NCI-H128 (cell line): ENCODE measurements around the gene DLGAP3.
"Not testable (repeated sequence)": the region's sequence is repeated elsewhere in the genome, so short reads cannot be mapped to it uniquely, and the experiment has no call there.

Experiments
- DNase-seq: peaks from one replicate; lab custom pipeline; 2025; ENCODE audit not compliant: unreplicated experiment; lab: John Stamatoyannopoulos, UW

The DLGAP3 gene

GRCh38 chr1:34842073-34842472, 87.4 kb downstream of the DLGAP3 start:
- no peak for DNase-seq

- no peak for DNase-seq
Measured at GRCh38 chr1:34840426-34840825, 89.0 kb downstream of the DLGAP3 start.

DNA sequence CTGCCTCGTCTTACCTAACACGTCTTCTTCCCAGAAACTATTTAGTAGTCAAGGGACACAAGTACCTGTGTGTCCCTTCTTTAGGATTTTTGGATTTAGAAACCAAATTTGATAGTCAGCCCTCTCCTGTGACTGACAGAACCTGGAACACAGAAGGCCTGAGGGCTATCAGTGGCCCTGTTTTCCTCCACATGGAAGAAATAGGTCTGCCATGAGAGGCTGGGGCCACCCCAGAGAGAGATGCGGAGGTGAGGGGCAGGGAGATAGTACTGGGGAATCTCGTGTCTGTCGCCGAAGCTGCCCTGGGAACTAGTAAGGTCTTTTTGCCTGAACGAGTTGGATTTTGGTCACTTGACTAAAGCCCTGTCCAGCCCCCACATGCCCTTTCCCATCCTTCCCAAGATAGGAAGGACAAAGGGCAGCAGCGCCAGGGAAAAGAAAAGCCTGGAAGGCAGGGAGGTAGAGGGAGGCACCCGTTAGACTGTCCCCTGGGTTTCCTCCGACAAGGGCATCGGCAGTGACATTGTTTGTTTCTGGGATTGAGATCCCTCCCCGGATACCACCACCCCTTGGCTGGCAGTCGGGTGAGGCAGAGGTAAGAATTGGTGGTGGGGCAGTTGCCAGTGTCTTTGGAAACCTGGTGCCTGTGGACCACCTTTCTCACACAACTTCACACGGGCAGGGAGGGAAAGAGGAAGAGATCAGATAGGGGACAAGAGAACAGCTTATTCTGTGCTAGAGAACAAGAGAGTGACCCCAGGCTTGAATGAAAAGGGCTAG, 89.7 kb downstream of the DLGAP3 start:
- no peak for DNase-seq

- no peak for DNase-seq
Measured at GRCh38 chr1:34833711-34834110, 95.7 kb downstream of the DLGAP3 start.

- no peak for DNase-seq
Measured at GRCh38 chr1:34831721-34832246, 97.7 kb downstream of the DLGAP3 start.

DNA sequence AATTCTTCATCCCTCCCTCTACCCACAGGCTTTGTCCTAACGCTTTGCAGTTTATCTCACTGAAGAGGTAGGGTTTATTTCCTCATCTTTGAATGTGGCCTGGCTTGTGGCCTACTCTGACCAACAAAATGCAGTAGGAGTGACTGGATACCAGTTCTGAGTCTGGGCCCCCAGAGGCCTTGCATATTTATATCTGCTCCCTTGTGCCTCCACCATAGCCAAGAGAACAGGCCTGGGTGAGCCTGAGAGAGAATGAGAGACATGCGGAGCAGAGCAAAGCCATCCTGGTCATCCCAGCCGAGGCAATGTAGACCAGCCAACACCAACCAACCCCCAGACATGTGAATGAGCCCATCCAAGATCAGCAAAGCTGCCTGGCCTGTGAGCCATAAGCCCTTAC, 100.2 kb downstream of the DLGAP3 start:
- no peak for DNase-seq

- DNase-seq = no peak
Measured at GRCh38 chr1:34828611-34829010, 100.8 kb downstream of the DLGAP3 start.

DNA sequence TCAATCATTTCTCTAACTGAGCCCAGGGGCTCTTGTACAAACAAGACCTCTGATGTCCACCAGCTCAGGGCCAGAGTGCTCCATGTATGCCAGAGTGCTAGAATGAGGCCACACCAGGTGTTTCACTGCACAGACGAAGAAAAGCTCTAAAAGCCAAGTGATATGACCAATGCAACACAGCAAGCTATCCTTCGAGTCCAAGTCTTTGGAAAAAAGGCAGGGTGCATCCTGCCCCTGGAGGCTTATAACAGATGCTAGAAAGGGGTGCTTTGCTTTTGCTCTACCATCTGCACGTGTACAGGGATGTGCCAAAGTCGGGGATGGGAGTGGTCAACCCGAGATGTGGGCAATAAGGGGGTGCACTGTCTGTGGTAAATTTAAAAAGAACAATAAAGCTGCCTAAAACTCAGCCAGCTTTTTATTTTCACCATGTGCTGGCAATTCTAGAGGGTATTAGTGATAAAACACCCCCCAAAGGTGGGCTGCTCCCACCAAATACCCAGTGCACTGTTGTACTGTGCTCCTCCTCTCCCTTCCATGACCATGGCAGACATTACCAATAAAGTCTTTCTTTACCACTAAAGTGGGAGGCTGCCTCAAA, 102.0 kb downstream of the DLGAP3 start:
- DNase-seq = no peak

- DNase-seq = no peak
Measured at GRCh38 chr1:34825455-34826091, 103.9 kb downstream of the DLGAP3 start.

DNA sequence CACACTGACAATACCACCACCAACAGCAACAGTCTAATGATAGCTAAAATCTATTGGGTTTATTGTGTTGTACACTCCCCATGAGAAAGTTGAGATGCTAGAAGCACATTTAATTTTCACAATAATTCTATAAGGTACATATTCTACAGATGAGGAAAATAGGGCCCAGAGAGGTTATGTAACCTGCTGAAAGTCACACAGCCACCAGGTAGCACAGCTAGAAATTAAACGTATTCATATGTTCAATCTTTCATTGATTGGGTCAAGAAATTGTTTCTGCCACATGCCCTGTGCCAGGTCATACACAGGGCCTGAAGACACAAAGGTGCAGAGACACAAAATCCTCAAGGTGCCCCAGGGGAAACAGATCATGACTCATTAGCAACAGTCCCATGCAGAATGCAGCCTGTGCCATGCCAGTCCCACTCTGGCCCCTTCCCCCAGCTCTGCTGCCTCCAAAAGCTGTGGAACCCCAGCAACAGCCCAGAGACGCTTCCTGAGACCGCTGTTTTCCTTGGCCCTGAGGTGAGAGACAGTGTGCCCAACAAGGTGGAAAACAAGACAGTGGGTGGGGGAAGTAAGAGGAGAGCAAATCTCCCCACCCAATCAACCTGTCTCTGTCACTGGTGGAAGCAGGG, 104.5 kb downstream of the DLGAP3 start:
- no peak for DNase-seq

DNA sequence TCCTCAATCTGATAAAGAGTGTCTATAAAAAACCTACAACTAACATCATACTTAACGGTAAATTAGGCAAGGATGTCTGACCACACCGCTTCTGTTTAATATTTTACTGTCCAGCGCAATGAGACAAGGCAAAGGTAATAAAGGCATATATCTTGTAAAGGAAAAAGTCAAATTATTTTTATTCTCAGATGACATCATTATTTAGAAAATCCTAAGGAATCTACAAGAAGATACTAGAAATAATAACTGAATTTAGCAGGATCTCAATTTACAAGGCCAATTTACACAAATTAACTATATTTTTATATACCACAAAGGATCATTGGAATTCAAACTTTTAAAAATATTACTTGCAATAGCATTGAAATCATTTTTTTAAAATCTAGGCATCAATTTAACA, 107.2 kb downstream of the DLGAP3 start:
- DNase-seq = no peak

GRCh38 chr1:34818862-34819261, 110.6 kb downstream of the DLGAP3 start:
- DNase-seq = not testable (repeated sequence)

DNA sequence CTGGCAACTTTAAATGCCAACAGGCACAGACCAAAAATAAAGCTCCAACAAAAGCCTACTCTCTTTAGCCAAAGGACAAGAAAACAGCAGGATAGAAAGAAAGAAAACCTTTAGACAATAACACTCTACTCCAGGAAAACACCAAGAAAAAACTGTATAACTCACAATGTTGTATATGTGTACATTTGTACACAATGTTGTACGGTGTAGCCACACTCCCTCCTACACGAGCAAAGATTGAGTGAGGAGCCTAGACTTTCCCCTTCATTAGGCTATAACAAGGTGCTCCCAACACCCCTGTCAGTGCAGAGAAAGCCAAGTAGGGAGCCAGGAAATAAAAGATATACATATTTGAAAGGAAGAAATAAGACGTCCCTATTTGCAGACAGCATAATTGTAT, 112.7 kb downstream of the DLGAP3 start:
- no peak for DNase-seq

DNA sequence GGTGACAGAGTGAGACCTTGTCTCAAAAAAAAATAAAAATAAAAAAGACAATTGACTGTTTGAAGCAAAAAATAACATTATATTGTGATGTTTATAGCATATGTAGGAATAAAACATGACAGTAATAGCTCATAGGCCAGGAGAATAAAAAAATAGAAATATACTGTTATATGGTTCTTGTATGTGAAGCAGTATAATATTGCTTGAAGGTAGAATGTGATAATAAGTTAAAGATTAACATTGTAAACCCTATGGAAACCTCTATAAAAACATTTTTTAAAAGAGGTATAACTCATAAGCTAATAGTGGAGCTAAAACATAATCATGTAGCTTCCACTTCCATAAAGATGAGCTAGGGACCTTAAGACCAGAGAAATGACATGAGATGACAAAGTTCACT, 113.1 kb downstream of the DLGAP3 start:
- no peak for DNase-seq
